Activated CD4-positive, CD25-positive, alpha-beta regulatory T cell treated with anti-CD3 and anti-CD28 coated beads, Interleukin-2, amount 50 U/mL, for 72 hours (primary cell): ENCODE data around the gene FNDC11.
"Not testable (repeated sequence)": the region's sequence is repeated elsewhere in the genome, so short reads cannot be mapped to it uniquely, and the experiment has no call there.

Experiments
- DNase-seq: peaks from one replicate; pipeline ENCODE4 v3.0.0; 2021

Gene FNDC11

GRCh38 chr20:63553933-63554290, at the start of gene FNDC11:
FNDC11 (plus strand) TSS chr20:63554159; CDS start chr20:63555664, 1,505 bp downstream.
- no peak for DNase-seq

GRCh38 chr20:63504642-63505041, 49.3 kb upstream of the FNDC11 start:
- DNase-seq = no peak

- no peak for DNase-seq
Observed at GRCh38 chr20:63505281-63505680, 48.7 kb upstream of the FNDC11 start.

GRCh38 chr20:63505723-63506122, 48.2 kb upstream of the FNDC11 start:
- DNase-seq = no peak

- DNase-seq = no peak
Observed at GRCh38 chr20:63507083-63507743, 46.7 kb upstream of the FNDC11 start.

- DNase-seq = no peak
Observed at GRCh38 chr20:63508072-63508768, 45.7 kb upstream of the FNDC11 start.

- DNase-seq = no peak
Observed at GRCh38 chr20:63509088-63509564, 44.8 kb upstream of the FNDC11 start.

- DNase-seq = no peak
Observed at GRCh38 chr20:63513207-63513606, 40.8 kb upstream of the FNDC11 start.

GRCh38 chr20:63514520-63514919, 39.4 kb upstream of the FNDC11 start:
- DNase-seq = not testable (repeated sequence)

- no peak for DNase-seq
Observed at GRCh38 chr20:63517376-63518309, 36.3 kb upstream of the FNDC11 start.

GRCh38 chr20:63518351-63518861, 35.6 kb upstream of the FNDC11 start:
- DNase-seq = no peak

- DNase-seq = no peak
Observed at GRCh38 chr20:63518946-63519667, 34.9 kb upstream of the FNDC11 start.

- no peak for DNase-seq
Observed at GRCh38 chr20:63519668-63520503, 34.1 kb upstream of the FNDC11 start.

- peak; percentile 86 for DNase-seq
Observed at GRCh38 chr20:63520504-63520933, 33.4 kb upstream of the FNDC11 start, which contains the start of gene PPDPF. PPDPF (plus strand) TSS chr20:63520765; CDS start chr20:63521309, 544 bp downstream.

- peak; percentile 75 for DNase-seq
Observed at GRCh38 chr20:63520934-63521601, 32.9 kb upstream of the FNDC11 start.

- DNase-seq = no peak
Observed at GRCh38 chr20:63521602-63522001, 32.4 kb upstream of the FNDC11 start.

GRCh38 chr20:63522091-63522868, 31.7 kb upstream of the FNDC11 start:
- no peak for DNase-seq

- DNase-seq = no peak
Observed at GRCh38 chr20:63522981-63523611, 30.9 kb upstream of the FNDC11 start.

- no peak for DNase-seq
Observed at GRCh38 chr20:63525185-63525584, 28.8 kb upstream of the FNDC11 start.
